Mucosa of descending colon (tissue), 3 donors: ENCODE measurements around the gene JTB. TPM values are rescaled to one million over a fixed set of nuclear protein-coding genes. Genes with fewer than 3 reads are reported as not detected.

Source experiments
- ATAC-seq: fragments of 200-7000 bp; cut with Tn5 transposase; one replicate; pipeline ENCODE4 v1.9.1; 2020; ENCODE audit warnings: mild to moderate bottlenecking, moderate library complexity
- DNase-seq, 3 donors: peaks; one replicate each; pipeline ENCODE4 v3.0.0-alpha.2; 2020
- H3K36me3 ChIP-seq: fragments of 200-600 bp; one replicate; pipeline ENCODE4 v1.8.0; 2021; ENCODE audit warnings: low read depth, mild to moderate bottlenecking
- H3K4me1 ChIP-seq: fragments of 200-600 bp; one replicate; pipeline ENCODE4 v1.8.0; 2021; ENCODE audit warnings: low read depth, mild to moderate bottlenecking
- H3K4me3 ChIP-seq: fragments of 200-600 bp; one replicate; pipeline ENCODE4 v1.8.0; 2021; ENCODE audit warnings: mild to moderate bottlenecking
- H3K9me3 ChIP-seq: fragments of 200-600 bp; one replicate; pipeline ENCODE4 v1.8.0; 2021; ENCODE audit warnings: mild to moderate bottlenecking
- CTCF ChIP-seq: fragments of 200-600 bp; IDR thresholded peaks from one replicate; pipeline ENCODE4 v1.8.0; 2022; ENCODE audit warnings: antibody characterized with exemption, mild to moderate bottlenecking
- intact Hi-C, 2 donors: fragments of 100-400 bp; cut with DNase I in 1 of 2; cut with micrococcal nuclease in 1 of 2; formaldehyde crosslinking; loops; one replicate each; pipeline versions ENCODE4 v1.11.0 to v1.11.1; 2022; cut with DNase I, micrococcal nuclease
- total RNA-seq, 3 donors: library from RNA; stranded (reverse); fragmentation: NEBNext Ultra II Directional in 2 of 3; extraction: Animal tissue kit (Norgen Biotek cat#: 25700) in 2 of 3; gene quantifications; one replicate each; pipeline versions ENCODE4 v1.2.1 to v1.2.4, GENCODE V29; 2021 to 2023
- donor health status: DM: no; HTN: no; CAD: no; lungs with moderate emphysema.
- donor health status: DM: no; HTN: no; CAD: no.
- donor health status: DM: no; HTN: yes; CAD: no.

Gene JTB
- total RNA-seq, 3 donors from 2014 or later, result 119 to 153 (median 124) TPM

DNA sequence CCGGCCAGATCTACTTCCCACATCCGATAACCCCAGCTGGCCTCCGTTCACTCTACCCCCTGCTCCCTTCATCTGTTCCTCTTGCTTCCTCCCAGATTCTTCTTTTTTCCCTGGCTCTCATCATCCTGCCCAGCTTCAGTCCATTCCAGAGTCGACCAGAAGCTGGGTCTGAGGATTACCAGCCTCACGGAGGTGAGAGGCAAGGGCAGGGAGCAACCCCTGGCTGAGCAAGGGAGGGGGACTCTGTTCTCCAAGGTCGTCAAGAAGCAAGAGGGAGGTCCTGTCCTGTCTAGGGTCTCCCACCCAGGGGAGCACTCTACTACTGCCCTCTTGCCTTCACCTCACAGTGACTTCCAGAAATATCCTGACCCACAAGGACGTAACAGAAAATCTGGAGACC, 3.9 kb downstream of the JTB start:
- ATAC-seq (no peak), DNase-seq (peak in 1 of 3 donors; percentile 18)
- intact Hi-C loops, result no loop called here
- Histone ChIP-seq H3K36me3 (no peaks in the 10 kb centered on the region), H3K4me1 (peaks cover 23% of the 10 kb centered on the region), H3K4me3 (no peak overlapping the region), H3K9me3 (no peaks in the 10 kb centered on the region)
- no peak for TF ChIP-seq CTCF

DNA sequence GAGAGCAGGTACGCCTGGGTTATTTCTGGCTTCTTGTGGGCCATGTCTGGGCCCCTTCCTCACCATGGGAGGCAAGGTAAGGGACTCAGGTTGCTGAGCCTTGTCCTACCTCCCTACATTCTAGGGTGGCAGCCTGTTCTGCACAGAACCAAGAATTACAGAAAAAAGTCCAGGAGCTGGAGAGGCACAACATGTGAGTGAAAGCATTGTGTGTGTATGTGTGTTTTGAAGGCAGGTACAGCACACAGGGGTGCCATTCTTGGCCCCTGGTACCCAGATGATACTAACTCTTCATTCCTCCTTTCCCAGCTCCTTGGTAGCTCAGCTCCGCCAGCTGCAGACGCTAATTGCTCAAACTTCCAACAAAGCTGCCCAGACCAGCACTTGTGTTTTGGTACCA, 4.4 kb downstream of the JTB start:
- no peak for TF ChIP-seq CTCF
- no peaks in the 10 kb centered on the region for H3K36me3 ChIP-seq
- H3K9me3 ChIP-seq, result no peaks in the 10 kb centered on the region
- H3K4me3 ChIP-seq, result no peak overlapping the region
- H3K4me1 ChIP-seq, result peaks cover 21% of the 10 kb centered on the region
- no peak for DNase-seq
- intact Hi-C loops, result no loop called here
- no peak for ATAC-seq

GRCh38 chr1:153970346-153970745, 7.1 kb downstream of the JTB start:
- Histone ChIP-seq H3K4me3 (no peak overlapping the region), H3K4me1 (peaks cover 15% of the 10 kb centered on the region), H3K36me3 (no peaks in the 10 kb centered on the region), H3K9me3 (no peaks in the 10 kb centered on the region)
- ATAC-seq (no peak), DNase-seq (peak in 1 of 3 donors; percentile 16)
- intact Hi-C loops, result no loop called here
- TF ChIP-seq CTCF, result no peak

GRCh38 chr1:153968972-153969371, 8.5 kb downstream of the JTB start:
- intact Hi-C loops, result no loop called here
- no peak overlapping the region for H3K4me3 ChIP-seq
- ATAC-seq, result no peak
- no peak for TF ChIP-seq CTCF
- peak in 1 of 3 donors; percentile 27 for DNase-seq
- peaks cover 26% of the 10 kb centered on the region for H3K4me1 ChIP-seq
- no peaks in the 10 kb centered on the region for H3K36me3 ChIP-seq
- no peaks in the 10 kb centered on the region for H3K9me3 ChIP-seq

DNA sequence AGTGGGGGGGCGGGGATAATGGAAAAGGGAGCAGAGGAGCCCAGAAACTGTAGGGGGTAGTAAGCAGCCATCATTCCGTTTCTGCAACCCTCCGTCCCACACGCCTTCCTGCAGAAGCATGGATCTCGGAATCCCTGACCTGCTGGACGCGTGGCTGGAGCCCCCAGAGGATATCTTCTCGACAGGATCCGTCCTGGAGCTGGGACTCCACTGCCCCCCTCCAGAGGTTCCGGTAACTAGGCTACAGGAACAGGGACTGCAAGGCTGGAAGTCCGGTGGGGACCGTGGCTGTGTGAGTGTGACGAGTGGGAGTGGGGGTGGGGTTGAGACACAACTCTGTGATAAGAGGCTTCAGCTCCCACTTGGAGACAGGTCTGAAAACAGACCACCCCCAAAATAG, 9.1 kb downstream of the JTB start:
- H3K4me3 ChIP-seq, result no peak overlapping the region
- intact Hi-C loops, result no loop called here
- no peaks in the 10 kb centered on the region for H3K36me3 ChIP-seq
- no peaks in the 10 kb centered on the region for H3K9me3 ChIP-seq
- DNase-seq (peak in 1 of 3 donors; percentile 51), ATAC-seq (no peak)
- H3K4me1 ChIP-seq, result peaks cover 27% of the 10 kb centered on the region
- TF ChIP-seq CTCF, result no peak

DNA sequence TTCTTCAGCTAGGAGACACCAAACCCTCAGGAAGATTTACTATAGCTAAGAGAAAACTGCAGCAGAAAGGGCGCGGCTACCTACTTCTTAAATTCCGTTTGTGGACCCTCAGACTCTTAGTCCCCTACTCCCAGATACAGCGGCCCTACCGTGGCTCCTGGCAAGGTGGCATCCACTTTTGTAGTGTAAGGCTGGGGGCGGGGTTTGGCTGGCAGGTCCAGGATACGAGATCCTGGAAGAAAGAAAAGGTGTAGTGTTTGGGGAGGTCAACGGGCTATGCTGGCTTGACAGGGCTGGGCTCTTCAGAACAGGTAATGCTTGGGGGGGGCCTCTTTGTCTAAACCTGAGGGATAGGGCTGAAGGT, 9.5 kb downstream of the JTB start:
- DNase-seq (peak; percentile 82 to 84 (median 83)), ATAC-seq (peak; percentile 33)
- H3K4me3 ChIP-seq, result peak overlapping the region; percentile 36
- peaks cover 27% of the 10 kb centered on the region for H3K4me1 ChIP-seq
- TF ChIP-seq CTCF, result no peak
- no peaks in the 10 kb centered on the region for H3K9me3 ChIP-seq
- intact Hi-C loops, result no loop called here
- H3K36me3 ChIP-seq, result no peaks in the 10 kb centered on the region
